HEK293T (cell line): ENCODE data around the gene OR1N2.

ENCODE experiments used
- ARNT ChIP-seq: fragments of 450-650 bp; IDR thresholded peaks from 2 replicates; pipeline ENCODE4 v1.6.1; 2017; ENCODE audit warnings: mild to moderate bottlenecking
- ELF4 ChIP-seq: fragments of 450-650 bp; IDR thresholded peaks from 2 replicates; pipeline ENCODE4 v1.6.1; 2017; ENCODE audit warnings: antibody characterized with exemption
- FOXK2 ChIP-seq: fragments of 450-650 bp; IDR thresholded peaks from 2 replicates; pipeline ENCODE4 v1.6.1; 2016; ENCODE audit warnings: mild to moderate bottlenecking
- ZNF384 ChIP-seq: fragments of 450-650 bp; IDR thresholded peaks from 2 replicates; pipeline ENCODE4 v1.6.1; 2016

GRCh38 chr9:122562134-122562760 is 9.3 kb downstream of the OR1N2 start:
- TF ChIP-seq ARNT (no peak), ELF4 (no peak), FOXK2 (no peak), ZNF384 (no peak)
